Tibial artery (tissue), 4 donors: Measurements from ENCODE around the gene TTLL9.

ENCODE experiments used
- DNase-seq, 2 donors: peaks; one replicate each; pipeline ENCODE4 v3.0.0-alpha.2; 2019
- H3K27ac ChIP-seq, 2 donors: fragments of 200-600 bp; sonication (generic) in 1 of 2; 1 replicate in 1 of 2; 2 replicates in 1 of 2; pipeline ENCODE4 v1.5.1; 2018 to 2019; ENCODE audit warnings: mild to moderate bottlenecking in 1 of 2
- H3K27me3 ChIP-seq, 2 donors: fragments of 200-600 bp; sonication (generic) in 1 of 2; one replicate each; pipeline versions ENCODE4 v1.5.1 to v1.6.0; 2016 to 2019
- H3K36me3 ChIP-seq, 3 donors: fragments of 200-600 bp; sonication (generic) in 2 of 3; one replicate each; pipeline ENCODE4 v1.5.1; 2016 to 2019; ENCODE audit warnings: mild to moderate bottlenecking in 2 of 3
- H3K4me1 ChIP-seq, 4 donors: fragments of 200-600 bp; sonication (generic) in 2 of 4; 1 replicate in 3 of 4; 2 replicates in 1 of 4; pipeline ENCODE4 v1.5.1; 2016 to 2019
- H3K4me3 ChIP-seq, 2 donors: fragments of 200-600 bp; sonication (generic) in 1 of 2; 1 replicate in 1 of 2; 2 replicates in 1 of 2; pipeline ENCODE4 v1.5.1; 2018 to 2019; ENCODE audit warnings: mild to moderate bottlenecking in 2 of 2
- H3K9me3 ChIP-seq, 3 donors: fragments of 200-600 bp; sonication (generic) in 1 of 3; one replicate each; pipeline ENCODE4 v1.5.1; 2016 to 2019
- intact Hi-C: fragments of 100-400 bp; cut with DNase I; formaldehyde crosslinking; loops from one replicate; pipeline ENCODE4 v1.15.0; 2023; ENCODE audit warnings: low total_unique reads
- TF ChIP-seq, protein P1 (sequence below), 2 experiments: fragments of 200-600 bp in 1 of 2; fragments of 450-650 bp in 1 of 2; IDR thresholded peaks; one replicate each; pipeline ENCODE4 v1.5.1; 2017 to 2019; ENCODE audit warnings: antibody characterized with exemption in 2 of 2, mild to moderate bottlenecking in 1 of 2, moderate library complexity in 1 of 2

The TTLL9 gene

DNA sequence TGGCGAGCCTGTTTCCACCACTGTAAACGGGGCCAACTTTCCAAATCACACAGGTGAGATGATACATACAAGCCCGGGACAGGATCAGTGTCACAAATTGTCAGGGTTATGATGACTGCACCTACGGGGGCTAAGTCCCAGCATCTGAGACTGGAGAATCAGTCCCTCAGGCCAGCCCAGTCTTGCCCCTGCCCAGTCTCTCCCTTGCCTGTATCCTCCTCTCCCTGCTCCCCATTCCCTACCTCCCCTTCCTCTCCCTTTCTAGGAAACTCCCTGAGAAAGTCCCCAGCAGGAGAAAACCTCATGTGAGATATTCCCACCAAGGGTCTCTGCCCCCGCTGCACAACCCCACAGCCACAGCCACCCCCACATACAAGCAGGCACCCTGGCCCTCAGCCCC lies 26.6 kb upstream of the TTLL9 start:
- H3K4me3 ChIP-seq = peak overlapping the region; percentile 62 to 73
- TF ChIP-seq, protein P1, sequence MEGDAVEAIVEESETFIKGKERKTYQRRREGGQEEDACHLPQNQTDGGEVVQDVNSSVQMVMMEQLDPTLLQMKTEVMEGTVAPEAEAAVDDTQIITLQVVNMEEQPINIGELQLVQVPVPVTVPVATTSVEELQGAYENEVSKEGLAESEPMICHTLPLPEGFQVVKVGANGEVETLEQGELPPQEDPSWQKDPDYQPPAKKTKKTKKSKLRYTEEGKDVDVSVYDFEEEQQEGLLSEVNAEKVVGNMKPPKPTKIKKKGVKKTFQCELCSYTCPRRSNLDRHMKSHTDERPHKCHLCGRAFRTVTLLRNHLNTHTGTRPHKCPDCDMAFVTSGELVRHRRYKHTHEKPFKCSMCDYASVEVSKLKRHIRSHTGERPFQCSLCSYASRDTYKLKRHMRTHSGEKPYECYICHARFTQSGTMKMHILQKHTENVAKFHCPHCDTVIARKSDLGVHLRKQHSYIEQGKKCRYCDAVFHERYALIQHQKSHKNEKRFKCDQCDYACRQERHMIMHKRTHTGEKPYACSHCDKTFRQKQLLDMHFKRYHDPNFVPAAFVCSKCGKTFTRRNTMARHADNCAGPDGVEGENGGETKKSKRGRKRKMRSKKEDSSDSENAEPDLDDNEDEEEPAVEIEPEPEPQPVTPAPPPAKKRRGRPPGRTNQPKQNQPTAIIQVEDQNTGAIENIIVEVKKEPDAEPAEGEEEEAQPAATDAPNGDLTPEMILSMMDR (IDR thresholded peaks at IDR 0.05) = no peak
- H3K36me3 ChIP-seq = no peaks in the 10 kb centered on the region
- peaks cover 0 to 68% (median 61%) of the 10 kb centered on the region in 4 donors for H3K4me1 ChIP-seq
- no peak for DNase-seq
- intact Hi-C loops = loop anchor here (2.0 kb wide), 1 partner anchor 21 kb away; no protein-coding TSS in a partner anchor
- no peaks in the 10 kb centered on the region for H3K27me3 ChIP-seq
- H3K9me3 ChIP-seq = no peaks in the 10 kb centered on the region
- peak overlapping the region; percentile 89 to 92 for H3K27ac ChIP-seq

DNA sequence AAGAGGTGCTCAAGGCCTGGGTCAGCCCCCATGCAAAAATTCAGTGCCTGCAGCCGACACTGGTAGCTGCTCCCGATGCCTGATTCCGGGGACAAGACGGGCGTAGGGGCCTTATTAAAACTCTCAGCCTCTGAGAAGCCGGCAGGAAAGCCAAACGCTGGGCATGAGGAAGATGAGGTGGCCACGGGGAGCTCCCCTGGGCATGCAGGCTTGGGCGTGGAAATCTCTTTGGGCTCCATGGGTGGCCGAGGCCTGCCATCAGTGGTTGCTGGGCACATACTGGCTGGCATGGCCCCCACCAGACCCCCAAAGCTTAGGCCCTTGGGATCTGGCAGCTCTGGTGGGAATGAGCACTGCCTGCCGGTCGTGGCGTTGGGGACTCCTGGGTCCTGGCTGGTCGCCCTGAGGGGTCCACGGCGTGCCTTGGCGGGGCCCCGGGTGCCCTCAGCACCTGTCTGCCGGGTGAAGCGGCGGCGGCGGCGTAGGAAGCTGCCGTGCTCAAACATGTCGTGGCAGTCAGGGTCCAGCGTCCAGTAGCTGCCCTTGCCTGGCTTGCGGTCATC lies 25.6 kb upstream of the TTLL9 start:
- Histone ChIP-seq H3K27me3 (peaks cover 0 to 6% of the 10 kb centered on the region in 2 donors), H3K27ac (peak overlapping the region; percentile 89 to 92), H3K9me3 (no peaks in the 10 kb centered on the region), H3K4me1 (peaks cover 0 to 71% (median 54%) of the 10 kb centered on the region in 4 donors), H3K36me3 (no peaks in the 10 kb centered on the region), H3K4me3 (peak overlapping the region; percentile 62 to 73)
- intact Hi-C loops = loop anchor here (2.0 to 5.0 kb wide), 2 partner anchors 22 to 108 kb away; partner anchors contain the start of gene TPX2
- TF ChIP-seq, protein P1 (IDR thresholded peaks at IDR 0.05) = no peak
- DNase-seq = no peak

DNA sequence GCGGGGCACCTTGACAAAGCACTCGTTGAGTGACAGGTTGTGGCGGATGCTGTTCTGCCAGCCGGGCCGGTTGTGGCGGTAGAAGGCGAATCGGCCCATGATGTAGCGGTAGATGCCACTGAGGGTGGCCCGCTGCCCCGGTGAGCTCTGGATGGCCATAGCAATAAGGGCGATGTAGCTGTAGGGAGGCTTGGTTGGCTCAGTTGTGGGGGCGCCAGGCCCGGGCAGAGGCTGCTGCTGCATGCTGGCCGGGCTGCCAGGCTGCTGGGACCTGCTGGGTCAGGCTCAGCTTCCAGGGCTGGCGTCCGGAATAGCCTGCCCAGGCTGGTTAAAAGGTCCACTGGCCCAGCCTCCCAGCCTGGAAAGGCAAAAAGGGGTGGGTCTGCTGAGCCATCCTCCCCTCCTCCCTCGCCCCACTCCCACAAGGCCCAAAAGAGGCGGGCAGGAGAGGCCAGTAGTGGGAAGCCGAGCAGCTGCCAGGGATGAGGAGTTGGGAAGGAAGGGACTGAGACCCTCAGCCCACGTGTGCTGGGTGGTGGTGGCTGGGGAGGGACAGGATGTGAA lies 25.1 kb upstream of the TTLL9 start, which contains the start of gene FOXS1:
FOXS1 (minus strand) TSS at position 305 of the 564 bp plus-strand sequence; CDS start at position 243, 62 bp downstream.
- Histone ChIP-seq H3K4me1 (peaks cover 0 to 67% (median 49%) of the 10 kb centered on the region in 4 donors), H3K36me3 (no peaks in the 10 kb centered on the region), H3K9me3 (no peaks in the 10 kb centered on the region), H3K27ac (peak within 1 kb of the TSS; percentile 89 to 92), H3K27me3 (peaks cover 0 to 12% of the 10 kb centered on the region in 2 donors), H3K4me3 (peak within 1 kb of the TSS; percentile 62 to 73)
- intact Hi-C loops = loop anchor here (2.0 to 5.0 kb wide), 2 partner anchors 23 to 108 kb away; partner anchors contain the start of gene TPX2
- DNase-seq = peak; percentile 74 to 95
- TF ChIP-seq, protein P1 (IDR thresholded peaks at IDR 0.05) = no peak

DNA sequence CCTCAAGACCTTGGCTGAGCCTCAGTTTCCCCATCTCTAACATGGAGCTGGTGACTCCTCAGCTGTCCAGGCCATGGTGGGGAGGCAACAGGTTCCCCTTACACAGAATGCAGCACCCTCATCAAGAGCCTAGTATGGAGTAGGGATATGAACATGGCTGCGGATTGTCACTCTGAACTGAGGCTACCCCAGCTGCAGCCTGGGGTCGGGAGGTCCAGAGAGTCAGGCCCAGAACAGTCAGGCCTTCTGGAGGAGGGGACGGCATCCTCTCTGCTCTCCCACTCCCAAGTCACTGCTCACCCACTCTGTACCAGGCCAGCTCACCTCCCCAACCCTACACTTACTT lies 23.7 kb upstream of the TTLL9 start:
- intact Hi-C loops = loop anchor here (5.0 kb wide), 1 partner anchor 109 kb away; the partner anchor contains the start of gene TPX2
- H3K4me3 ChIP-seq = no peak overlapping the region
- no peak for DNase-seq
- H3K36me3 ChIP-seq = no peaks in the 10 kb centered on the region
- no peaks in the 10 kb centered on the region for H3K9me3 ChIP-seq
- TF ChIP-seq, protein P1 (IDR thresholded peaks at IDR 0.05) = no peak
- peak overlapping the region; percentile 89 to 92 for H3K27ac ChIP-seq
- peaks cover 0 to 53% (median 35%) of the 10 kb centered on the region in 4 donors for H3K4me1 ChIP-seq
- peaks cover 0 to 26% of the 10 kb centered on the region in 2 donors for H3K27me3 ChIP-seq

DNA sequence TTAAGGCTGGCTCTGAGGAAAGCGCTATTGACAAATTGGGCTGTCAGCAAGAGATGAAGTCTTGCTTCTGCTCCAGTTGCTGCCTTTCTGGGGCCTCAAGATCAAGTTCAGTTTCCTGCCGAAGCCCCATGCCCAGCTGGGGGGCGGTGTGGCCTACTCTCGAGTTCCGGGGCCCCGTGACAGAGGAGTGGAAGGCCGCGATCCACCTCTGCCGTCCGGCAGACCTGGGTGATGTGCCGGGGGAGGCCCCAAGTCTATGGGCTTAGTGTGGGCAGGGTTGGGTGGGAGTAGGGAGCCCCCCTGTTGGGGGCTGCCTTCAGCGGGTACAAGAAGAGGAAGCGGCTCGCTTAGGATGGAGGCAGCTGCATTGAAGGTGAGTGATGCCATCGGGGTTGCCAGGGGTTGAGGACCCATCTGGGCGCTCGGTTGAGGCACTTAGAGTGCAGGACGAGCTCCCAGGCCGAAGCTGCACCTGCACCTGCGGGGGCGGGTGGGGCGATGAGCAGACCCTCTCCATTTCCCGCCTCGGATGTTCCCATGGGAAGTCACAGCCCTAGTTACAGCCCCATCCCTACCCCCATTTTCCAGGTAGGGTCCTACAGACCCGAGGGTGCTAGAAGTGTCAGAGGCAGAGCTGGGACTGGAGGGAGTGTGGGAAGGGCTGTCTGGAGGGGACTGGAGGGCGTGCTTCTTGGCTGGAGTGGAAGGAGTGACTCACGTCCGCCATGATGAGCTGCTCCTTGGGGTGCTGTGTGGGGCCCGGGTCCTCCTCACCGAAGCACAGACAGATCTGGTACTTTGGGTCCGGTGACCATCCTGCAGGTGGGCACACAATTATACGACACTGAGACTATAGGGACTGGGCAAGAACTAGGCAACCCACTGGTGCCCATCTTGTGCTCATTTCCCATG lies 22.1 kb upstream of the TTLL9 start:
- DNase-seq = no peak
- TF ChIP-seq, protein P1 (IDR thresholded peaks at IDR 0.05) = no peak
- Histone ChIP-seq H3K9me3 (no peaks in the 10 kb centered on the region), H3K4me1 (peaks cover 0 to 38% (median 21%) of the 10 kb centered on the region in 4 donors), H3K27me3 (peaks cover 0 to 40% of the 10 kb centered on the region in 2 donors), H3K27ac (no peak overlapping the region), H3K36me3 (no peaks in the 10 kb centered on the region), H3K4me3 (no peak overlapping the region)
- intact Hi-C loops = loop anchor here (5.0 kb wide), 1 partner anchor 111 kb away; the partner anchor contains the start of gene TPX2
